Esophagus (tissue), 2 donors: Measurements from ENCODE around the gene CDCA3. TPM values are rescaled to one million over a fixed set of nuclear protein-coding genes. Genes with fewer than 3 reads are reported as not detected.

Experiments used
- H3K27ac ChIP-seq, 2 donors: one replicate each; pipeline ENCODE4 v1.5.1; 2013; ENCODE audit warnings: low read depth in 2 of 2, mild to moderate bottlenecking in 2 of 2, inconsistent platforms in 1 of 2, low read length in 1 of 2, moderate library complexity in 1 of 2
- H3K27me3 ChIP-seq, 2 donors: one replicate each; pipeline ENCODE4 v1.6.1; 2013; ENCODE audit warnings: low read length in 2 of 2, control low read depth in 1 of 2, mild to moderate bottlenecking in 1 of 2; ENCODE audit not compliant: insufficient read depth in 2 of 2, control insufficient read depth in 1 of 2
- H3K36me3 ChIP-seq, 2 donors: one replicate each; pipeline ENCODE4 v1.6.1; 2013; ENCODE audit warnings: low read length in 1 of 2; ENCODE audit not compliant: control insufficient read depth in 2 of 2, insufficient read depth in 2 of 2
- H3K4me1 ChIP-seq, 2 donors: one replicate each; pipeline ENCODE4 v1.6.1; 2013; ENCODE audit warnings: low read length in 1 of 2; ENCODE audit not compliant: control insufficient read depth in 2 of 2, insufficient read depth in 2 of 2
- H3K4me3 ChIP-seq, 2 donors: one replicate each; pipeline ENCODE4 v1.5.1; 2013; ENCODE audit warnings: low read length in 2 of 2, mild to moderate bottlenecking in 2 of 2, low read depth in 1 of 2, moderate library complexity in 1 of 2
- H3K9me3 ChIP-seq, 2 donors: one replicate each; pipeline ENCODE4 v1.6.1; 2013; ENCODE audit warnings: mild to moderate bottlenecking in 2 of 2, low read depth in 1 of 2, low read length in 1 of 2, moderate library complexity in 1 of 2; ENCODE audit not compliant: control insufficient read depth in 2 of 2, insufficient read depth in 1 of 2
- WGBS, 2 donors: extraction: QIAGEN DNeasy Blood & Tissue Kit; methylation state at CpG; one replicate each; pipeline ENCODE4 v1.1.7; 2013; 5-methylcytosine and 5-hydroxymethylcytosine counted together
- polyA plus RNA-seq, 2 donors: library from polyadenylated mRNA; stranded (reverse); fragments of 200-250 nt; gene quantifications; one replicate each; pipeline ENCODE4 v1.2.3, GENCODE V29; 2013
- donor health status: healthy with polysubstance abuse.
- donor health status: Bipolar disorder and iron deficiency.

Gene CDCA3
- polyA plus RNA-seq, 2 donors = 14.6 to 19.3 TPM

DNA sequence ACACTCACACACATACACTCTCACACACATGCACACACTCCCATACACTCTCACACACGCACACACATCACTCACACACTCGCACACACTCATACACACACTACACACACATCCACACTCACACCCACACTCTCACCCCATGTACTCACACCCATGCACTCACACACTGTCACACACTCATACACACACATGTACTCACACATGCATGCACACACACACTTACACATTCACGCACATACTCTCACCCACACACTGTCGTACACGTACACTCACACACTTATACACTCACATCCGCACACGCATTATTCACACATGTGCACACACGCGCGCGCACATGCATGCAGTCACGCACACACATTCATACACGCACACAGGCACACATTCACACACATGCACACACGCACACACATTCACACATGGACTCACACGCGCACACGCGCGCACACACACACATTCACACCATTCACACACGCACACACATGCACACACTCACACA is 33.4 kb downstream of the CDCA3 start:
- peaks cover 0 to 4% of the 10 kb centered on the region in 2 donors for H3K4me1 ChIP-seq
- H3K9me3 ChIP-seq = peaks cover 0 to 4% of the 10 kb centered on the region in 2 donors

DNA sequence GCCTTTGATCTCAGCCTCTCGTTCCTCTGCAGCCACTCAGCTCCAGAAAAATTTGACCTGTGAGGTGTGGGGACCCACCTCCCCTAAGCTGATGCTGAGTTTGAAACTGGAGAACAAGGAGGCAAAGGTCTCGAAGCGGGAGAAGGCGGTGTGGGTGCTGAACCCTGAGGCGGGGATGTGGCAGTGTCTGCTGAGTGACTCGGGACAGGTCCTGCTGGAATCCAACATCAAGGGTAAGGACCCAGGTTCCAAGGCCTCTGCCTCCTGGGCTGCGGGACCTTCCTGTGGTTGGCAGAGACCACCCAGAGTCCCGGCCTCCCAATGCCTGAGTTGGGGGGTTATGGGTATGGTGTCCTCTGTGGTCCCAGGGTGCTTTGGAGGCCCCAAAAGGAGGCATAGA is 34.0 kb downstream of the CDCA3 start:
- H3K36me3 ChIP-seq = no peaks in the 10 kb centered on the region
- H3K27me3 ChIP-seq = no peaks in the 10 kb centered on the region
- WGBS, 2 donors = 77 to 87% methylated on average over 8 of the region's 8 CpGs

More for the DNA sequence above, 33.4 kb downstream of the CDCA3 start:
- no peak overlapping the region for H3K4me3 ChIP-seq
- no peak overlapping the region for H3K27ac ChIP-seq
- WGBS, 2 donors = 83 to 89% methylated on average over 20 of the region's 20 CpGs
- H3K36me3 ChIP-seq = no peaks in the 10 kb centered on the region
- peaks cover 0 to 3% of the 10 kb centered on the region in 2 donors for H3K27me3 ChIP-seq

DNA sequence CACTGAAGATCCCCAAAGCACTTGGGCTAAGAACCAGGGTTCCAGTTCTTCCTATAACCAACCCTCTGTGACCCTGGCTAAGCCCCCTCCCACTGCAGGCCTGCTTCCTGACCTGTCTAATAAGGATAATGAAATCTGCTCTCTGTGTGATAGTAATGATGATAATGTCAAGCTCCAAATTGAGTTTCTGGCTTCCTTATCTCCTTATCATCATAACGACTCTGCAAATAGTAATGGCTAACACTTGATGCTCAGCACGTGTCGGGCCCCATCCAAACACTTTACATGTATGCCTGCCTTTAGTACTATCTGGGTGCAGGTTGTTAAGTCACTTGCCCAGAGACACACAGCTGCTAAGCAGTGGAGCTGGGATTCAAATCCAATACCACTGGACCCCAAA is 34.5 kb downstream of the CDCA3 start:
- WGBS, 2 donors = 63 to 79% methylated on average over 3 of the region's 3 CpGs

More for the DNA sequence above, 34.0 kb downstream of the CDCA3 start:
- Histone ChIP-seq H3K9me3 (peaks cover 0 to 4% of the 10 kb centered on the region in 2 donors), H3K4me1 (peaks cover 0 to 3% of the 10 kb centered on the region in 2 donors), H3K4me3 (no peak overlapping the region), H3K27ac (no peak overlapping the region)

DNA sequence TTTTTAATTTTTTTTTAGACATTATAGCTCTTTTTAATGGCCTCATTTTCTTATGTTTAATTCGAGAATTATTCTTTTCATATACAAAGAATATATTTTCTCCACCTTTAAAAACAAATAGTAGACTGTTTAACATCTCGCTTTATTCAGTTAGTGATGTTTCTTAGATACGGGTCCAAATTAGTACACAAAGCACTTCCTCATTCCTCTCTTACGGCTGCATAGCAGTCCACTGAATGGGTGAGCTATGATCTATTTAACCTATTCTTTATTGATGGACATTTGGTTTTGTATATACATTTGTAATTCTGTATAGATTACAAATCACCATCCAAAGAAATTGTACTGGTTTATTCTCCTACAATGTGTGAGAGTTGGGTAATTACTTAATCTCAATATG is 37.7 kb downstream of the CDCA3 start:
- Histone ChIP-seq H3K4me3 (no peak overlapping the region), H3K27me3 (no peaks in the 10 kb centered on the region), H3K36me3 (no peaks in the 10 kb centered on the region), H3K9me3 (peaks cover 0 to 4% of the 10 kb centered on the region in 2 donors), H3K4me1 (no peaks in the 10 kb centered on the region), H3K27ac (no peak overlapping the region)
- 39 to 44% methylated on average over 4 of the region's 4 CpGs for WGBS, 2 donors

More for the DNA sequence above, 34.5 kb downstream of the CDCA3 start:
- Histone ChIP-seq H3K36me3 (no peaks in the 10 kb centered on the region), H3K27ac (no peak overlapping the region), H3K27me3 (no peaks in the 10 kb centered on the region), H3K4me3 (no peak overlapping the region), H3K9me3 (peaks cover 0 to 4% of the 10 kb centered on the region in 2 donors), H3K4me1 (peaks cover 0 to under 1% of the 10 kb centered on the region in 2 donors)

DNA sequence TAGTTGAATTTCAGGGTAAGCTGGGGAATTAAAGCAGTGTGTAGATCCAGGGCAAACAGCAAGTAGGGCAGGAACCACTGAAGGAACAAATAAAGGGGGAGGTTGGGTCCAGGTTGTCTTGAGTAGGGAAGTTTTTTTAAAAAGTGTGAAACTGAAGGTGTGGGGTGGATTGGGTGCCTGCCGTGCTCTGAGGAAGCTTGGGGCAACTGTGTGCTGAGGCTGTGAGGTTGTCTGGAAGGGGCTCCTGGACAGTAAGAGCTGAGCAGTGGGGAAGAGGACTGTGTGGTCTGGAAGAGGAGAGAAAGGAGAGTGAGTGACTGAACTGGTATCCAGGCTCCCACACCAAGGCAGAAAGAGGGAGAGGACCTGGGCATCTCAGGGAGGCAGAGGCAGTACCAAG is 40.3 kb downstream of the CDCA3 start:
- no peaks in the 10 kb centered on the region for H3K9me3 ChIP-seq
- H3K4me1 ChIP-seq = no peaks in the 10 kb centered on the region
- H3K27me3 ChIP-seq = no peaks in the 10 kb centered on the region
- WGBS, 2 donors = 84 to 85% methylated on average over 1 of the region's 1 CpG
- H3K27ac ChIP-seq = no peak overlapping the region
- H3K36me3 ChIP-seq = no peaks in the 10 kb centered on the region
- H3K4me3 ChIP-seq = no peak overlapping the region

DNA sequence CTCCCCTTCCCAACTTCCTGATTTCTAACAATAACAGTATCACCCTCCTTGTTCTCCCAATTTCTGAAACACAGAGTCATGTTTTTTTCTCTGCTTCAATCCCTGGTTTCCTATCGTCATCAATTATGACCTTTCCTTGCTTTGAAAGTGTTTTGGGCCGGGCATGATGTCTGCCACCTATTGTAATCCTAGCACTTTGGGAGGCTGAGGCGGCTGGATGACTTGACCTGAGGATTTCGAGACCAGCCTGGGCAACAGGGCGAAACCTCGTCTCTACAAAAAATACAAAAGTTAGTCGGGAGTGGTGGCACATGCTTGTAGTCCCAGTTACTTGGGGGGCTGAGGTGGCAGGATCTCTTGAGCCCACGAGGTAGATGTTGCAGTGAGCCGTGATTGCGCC is 42.0 kb downstream of the CDCA3 start:
- Histone ChIP-seq H3K27ac (no peak overlapping the region), H3K27me3 (no peaks in the 10 kb centered on the region), H3K36me3 (no peaks in the 10 kb centered on the region), H3K4me1 (no peaks in the 10 kb centered on the region), H3K4me3 (no peak overlapping the region), H3K9me3 (no peaks in the 10 kb centered on the region)
- 79 to 81% methylated on average over 10 of the region's 10 CpGs for WGBS, 2 donors

DNA sequence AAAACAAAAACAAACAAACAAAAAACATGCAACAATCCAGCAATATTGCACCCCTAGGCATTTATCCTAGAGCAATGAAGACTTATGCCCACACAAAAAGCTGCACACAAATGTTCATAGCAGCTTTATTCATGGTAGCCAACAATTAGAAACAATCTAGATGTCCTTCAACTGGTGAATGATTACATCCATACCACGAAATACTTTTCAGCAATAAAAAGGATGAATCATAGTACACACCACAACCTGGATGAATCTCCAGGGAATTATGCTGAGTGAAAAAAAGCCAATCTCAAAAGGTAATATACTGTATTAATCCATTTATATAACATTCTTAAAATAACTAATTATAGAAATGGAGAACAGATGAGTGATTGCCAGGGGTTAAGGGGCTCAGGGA is 43.9 kb downstream of the CDCA3 start:
- Histone ChIP-seq H3K4me1 (no peaks in the 10 kb centered on the region), H3K9me3 (no peaks in the 10 kb centered on the region), H3K27me3 (no peaks in the 10 kb centered on the region), H3K4me3 (no peak overlapping the region), H3K36me3 (no peaks in the 10 kb centered on the region), H3K27ac (no peak overlapping the region)
- 41 to 46% methylated on average over 1 of the region's 1 CpG for WGBS, 2 donors

DNA sequence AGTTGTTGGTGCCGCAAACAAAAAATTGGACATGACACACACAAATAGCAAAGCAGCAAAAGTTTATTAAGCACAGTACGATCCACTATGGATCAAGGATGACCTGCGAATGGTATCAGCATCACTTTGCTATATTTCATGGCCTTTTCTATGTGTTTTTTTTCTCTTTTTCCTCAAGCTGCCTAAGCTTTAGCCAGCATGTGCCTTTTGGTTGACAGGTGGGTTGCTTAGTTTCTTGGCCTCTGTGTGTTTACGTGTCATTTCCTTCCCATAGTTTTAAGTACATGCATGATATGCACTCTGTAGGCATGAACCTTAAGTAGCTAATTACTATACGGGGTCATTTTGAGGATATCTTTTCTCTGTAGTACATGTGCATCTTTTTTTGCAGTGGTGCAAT is 51.9 kb downstream of the CDCA3 start:
- H3K36me3 ChIP-seq = no peaks in the 10 kb centered on the region
- H3K27me3 ChIP-seq = no peaks in the 10 kb centered on the region
- no peak overlapping the region for H3K27ac ChIP-seq
- no peaks in the 10 kb centered on the region for H3K4me1 ChIP-seq
- WGBS, 2 donors = 87 to 88% methylated on average over 5 of the region's 5 CpGs
- no peak overlapping the region for H3K4me3 ChIP-seq
- H3K9me3 ChIP-seq = no peaks in the 10 kb centered on the region

Other genes starting within 250 kb of the CDCA3 start
- gene CHD4, start 243.9 kb downstream of the CDCA3 start, polyA plus RNA-seq = 100 to 1,000 TPM in 1 of 2 donors, 10 to 100 TPM in 1; 79.3 to 116 TPM
- gene LPAR5, start 215.3 kb downstream of the CDCA3 start, polyA plus RNA-seq = 10 to 100 TPM; 11.6 to 19.3 TPM
- gene ACRBP, start 203.9 kb downstream of the CDCA3 start, polyA plus RNA-seq = under 1 TPM; 0.32 to 0.84 TPM
- gene ING4, start 188.2 kb downstream of the CDCA3 start, polyA plus RNA-seq = 10 to 100 TPM; 15.2 to 24.7 TPM
- gene ZNF384, start 161.9 kb downstream of the CDCA3 start, polyA plus RNA-seq = 10 to 100 TPM; 22.2 to 26.9 TPM
- gene PIANP, start 150.5 kb downstream of the CDCA3 start, polyA plus RNA-seq = under 1 TPM; 0.10 to 0.28 TPM
- 10 to 100 TPM; 34.7 to 55.4 TPM for gene COPS7A, start 127.2 kb downstream of the CDCA3 start, polyA plus RNA-seq
- gene MLF2, start 98.1 kb downstream of the CDCA3 start, polyA plus RNA-seq = 100 to 1,000 TPM; 117 to 158 TPM
- 100 to 1,000 TPM; 249 to 449 TPM for gene PTMS, start 84.9 kb downstream of the CDCA3 start, polyA plus RNA-seq
- 1 to 10 TPM in 1 of 2 donors, under 1 TPM in 1; 0.88 to 1.1 TPM for gene LAG3, start 78.8 kb downstream of the CDCA3 start, polyA plus RNA-seq
- 1 to 10 TPM; 1.4 to 2.3 TPM for gene CD4, start 61.8 kb downstream of the CDCA3 start, polyA plus RNA-seq
- gene GPR162, start 29.5 kb downstream of the CDCA3 start, polyA plus RNA-seq = 1 to 10 TPM; 2.1 to 2.5 TPM
- 1 to 10 TPM; 3.4 to 3.9 TPM for gene P3H3, start 22.9 kb downstream of the CDCA3 start, polyA plus RNA-seq
- gene GNB3, start 10.4 kb downstream of the CDCA3 start, polyA plus RNA-seq = 1 to 10 TPM; 1.1 to 1.3 TPM
- gene USP5, start 864 bp upstream of the CDCA3 start, polyA plus RNA-seq = 10 to 100 TPM; 21.4 to 40.7 TPM
- gene TPI1, start 16.2 kb upstream of the CDCA3 start, polyA plus RNA-seq = 100 to 1,000 TPM; 404 to 939 TPM
- gene SPSB2, start 22.0 kb upstream of the CDCA3 start, polyA plus RNA-seq = 1 to 10 TPM; 5.7 to 7.0 TPM
- gene LRRC23, start 53.5 kb upstream of the CDCA3 start, polyA plus RNA-seq = 1 to 10 TPM; 3.3 to 3.6 TPM
- 1 to 10 TPM; 6.7 to 9.0 TPM for gene ENO2, start 63.3 kb upstream of the CDCA3 start, polyA plus RNA-seq
- gene ATN1, start 76.7 kb upstream of the CDCA3 start, polyA plus RNA-seq = 10 to 100 TPM; 34.9 to 63.5 TPM
- not detected for gene RNU7-1, start 92.5 kb upstream of the CDCA3 start, polyA plus RNA-seq
- gene C12orf57, start 92.7 kb upstream of the CDCA3 start, polyA plus RNA-seq = 100 to 1,000 TPM; 108 to 253 TPM
- gene PTPN6, start 100.1 kb upstream of the CDCA3 start, polyA plus RNA-seq = 10 to 100 TPM; 19.1 to 38.3 TPM
- gene PHB2, start 119.4 kb upstream of the CDCA3 start, polyA plus RNA-seq = 100 to 1,000 TPM in 1 of 2 donors, 10 to 100 TPM in 1; 68.5 to 161 TPM
- gene EMG1, start 119.6 kb upstream of the CDCA3 start, polyA plus RNA-seq = 10 to 100 TPM; 13.5 to 29.5 TPM
- 10 to 100 TPM; 15.7 to 27.0 TPM for gene LPCAT3, start 167.2 kb upstream of the CDCA3 start, polyA plus RNA-seq
- 10 to 100 TPM; 26.6 to 80.5 TPM for gene C1S, start 209.4 kb upstream of the CDCA3 start, polyA plus RNA-seq
- gene C1R, start 241.2 kb upstream of the CDCA3 start, polyA plus RNA-seq = 10 to 100 TPM; 30.8 to 99.4 TPM